Ovary (tissue), 3 donors: ENCODE measurements around the gene ATP2B3.

Experiments
- POLR2A ChIP-seq: fragments of 450-650 bp; IDR thresholded peaks from one replicate; pipeline ENCODE4 v1.6.1; 2017; ENCODE audit warnings: antibody characterized with exemption, mild to moderate bottlenecking, moderate library complexity
- TF ChIP-seq, protein P1 (sequence below), 3 donors: fragments of 450-650 bp in 2 of 3; fragments of 200-600 bp in 1 of 3; IDR thresholded peaks; one replicate each; pipeline versions ENCODE4 v1.5.1 to v1.8.0; 2016 to 2022; ENCODE audit warnings: antibody characterized with exemption in 3 of 3, mild to moderate bottlenecking in 1 of 3
- donor health status: DM: no; HTN: no; CAD: no.

DNA sequence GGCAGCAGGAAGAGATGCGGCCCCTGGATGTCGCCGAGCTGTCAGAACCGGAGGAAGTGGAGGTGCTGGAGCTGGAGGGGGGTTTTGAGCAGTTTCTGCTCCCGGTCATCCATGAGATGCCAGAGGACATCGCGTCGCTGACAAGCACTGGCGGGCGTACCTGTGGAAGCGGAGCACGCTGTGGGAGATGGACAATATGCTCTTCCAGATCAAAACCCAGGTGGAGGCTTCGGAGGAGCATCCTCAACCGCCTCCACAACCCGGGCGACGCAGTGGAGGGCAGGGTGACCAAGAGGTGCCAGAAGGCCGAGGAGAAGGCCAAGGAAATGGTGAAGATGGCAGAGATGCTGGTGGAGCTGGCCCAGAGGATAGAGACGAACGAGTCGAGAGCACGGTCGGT lies 89.1 kb downstream of the ATP2B3 start:
- TF ChIP-seq, protein P1, sequence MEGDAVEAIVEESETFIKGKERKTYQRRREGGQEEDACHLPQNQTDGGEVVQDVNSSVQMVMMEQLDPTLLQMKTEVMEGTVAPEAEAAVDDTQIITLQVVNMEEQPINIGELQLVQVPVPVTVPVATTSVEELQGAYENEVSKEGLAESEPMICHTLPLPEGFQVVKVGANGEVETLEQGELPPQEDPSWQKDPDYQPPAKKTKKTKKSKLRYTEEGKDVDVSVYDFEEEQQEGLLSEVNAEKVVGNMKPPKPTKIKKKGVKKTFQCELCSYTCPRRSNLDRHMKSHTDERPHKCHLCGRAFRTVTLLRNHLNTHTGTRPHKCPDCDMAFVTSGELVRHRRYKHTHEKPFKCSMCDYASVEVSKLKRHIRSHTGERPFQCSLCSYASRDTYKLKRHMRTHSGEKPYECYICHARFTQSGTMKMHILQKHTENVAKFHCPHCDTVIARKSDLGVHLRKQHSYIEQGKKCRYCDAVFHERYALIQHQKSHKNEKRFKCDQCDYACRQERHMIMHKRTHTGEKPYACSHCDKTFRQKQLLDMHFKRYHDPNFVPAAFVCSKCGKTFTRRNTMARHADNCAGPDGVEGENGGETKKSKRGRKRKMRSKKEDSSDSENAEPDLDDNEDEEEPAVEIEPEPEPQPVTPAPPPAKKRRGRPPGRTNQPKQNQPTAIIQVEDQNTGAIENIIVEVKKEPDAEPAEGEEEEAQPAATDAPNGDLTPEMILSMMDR (IDR thresholded peaks at IDR 0.05): no peak
- TF ChIP-seq POLR2A: no peak
